Measurements from ENCODE around the gene DHX32.

The DHX32 gene

GRCh38 chr10:125878957-125879835 lies 1.9 kb downstream of the DHX32 start:
- no peak overlapping the region for H3K4me3 ChIP-seq (ENCODE audit: low read depth, low read length)
- TF ChIP-seq CTCF (IDR thresholded peaks at IDR 0.05; ENCODE audit: low read depth, low read length) = no peak
- in situ Hi-C loops (cut with HindIII; ENCODE audit: low sequenced_read_pairs) = no loop called here
- DNase-seq (ENCODE audit: low read depth, low spot score) = peak; percentile 96

GRCh38 chr10:125871338-125871737 lies 9.8 kb downstream of the DHX32 start:
- no peak for TF ChIP-seq CTCF (IDR thresholded peaks at IDR 0.05; ENCODE audit: low read depth, low read length)
- DNase-seq (ENCODE audit: low read depth, low spot score) = peak; percentile 22
- in situ Hi-C loops (cut with HindIII; ENCODE audit: low sequenced_read_pairs) = no loop called here
- no peak overlapping the region for H3K4me3 ChIP-seq (ENCODE audit: low read depth, low read length)

- in situ Hi-C loops (cut with HindIII; ENCODE audit: low sequenced_read_pairs) = no loop called here
- H3K4me3 ChIP-seq (ENCODE audit: low read depth, low read length) = no peak overlapping the region
- DNase-seq (ENCODE audit: low read depth, low spot score) = peak; percentile 64
- peak; percentile 88 for TF ChIP-seq CTCF (IDR thresholded peaks at IDR 0.05; ENCODE audit: low read depth, low read length)
Measured at GRCh38 chr10:125868372-125868975, 12.6 kb downstream of the DHX32 start.

- H3K4me3 ChIP-seq (ENCODE audit: low read depth, low read length) = no peak overlapping the region
- TF ChIP-seq CTCF (IDR thresholded peaks at IDR 0.05; ENCODE audit: low read depth, low read length) = no peak
- in situ Hi-C loops (cut with HindIII; ENCODE audit: low sequenced_read_pairs) = no loop called here
- no peak for DNase-seq (ENCODE audit: low read depth, low spot score)
Measured at GRCh38 chr10:125866421-125867029, 14.6 kb downstream of the DHX32 start.

GRCh38 chr10:125865120-125865519 lies 16.0 kb downstream of the DHX32 start:
- no peak overlapping the region for H3K4me3 ChIP-seq (ENCODE audit: low read depth, low read length)
- in situ Hi-C loops (cut with HindIII; ENCODE audit: low sequenced_read_pairs) = no loop called here
- DNase-seq (ENCODE audit: low read depth, low spot score) = no peak
- no peak for TF ChIP-seq CTCF (IDR thresholded peaks at IDR 0.05; ENCODE audit: low read depth, low read length)

GRCh38 chr10:125859128-125859817 lies 21.8 kb downstream of the DHX32 start:
- no peak for DNase-seq (ENCODE audit: low read depth, low spot score)
- in situ Hi-C loops (cut with HindIII; ENCODE audit: low sequenced_read_pairs) = no loop called here
- H3K4me3 ChIP-seq (ENCODE audit: low read depth, low read length) = no peak overlapping the region
- TF ChIP-seq CTCF (IDR thresholded peaks at IDR 0.05; ENCODE audit: low read depth, low read length) = no peak
